WTC11 (cell line): ENCODE measurements around the gene HELZ. TPM values are rescaled to one million over a fixed set of nuclear protein-coding genes. Genes with fewer than 3 reads are reported as not detected.

Experiments used
- ATAC-seq: fragments of 200-7000 bp; cut with Tn5 transposase; 2 replicates; pipeline ENCODE4 v1.10.0; 2021; ENCODE audit warnings: mild to moderate bottlenecking, moderate library complexity
- CTCF ChIA-PET: fragments of 300-600 bp; sonication (Branson Sonifier 250); formaldehyde crosslinking; loops from one replicate; lab custom pipeline; 2021; ENCODE audit warnings: antibody characterized with exemption; lab: Charles Lee
- POLR2A ChIA-PET: fragments of 350-600 bp; sonication (Branson Sonifier 250); formaldehyde crosslinking; loops from one replicate; lab custom pipeline; 2021; ENCODE audit warnings: antibody characterized with exemption; lab: Charles Lee
- DNase-seq: peaks from one replicate; pipeline ENCODE4 v3.0.0; 2021; ENCODE audit warnings: low spot score
- H3K27ac Mint-ChIP-seq: 2 replicates; pipeline ENCODE4 v1.8.0; 2021; ENCODE audit warnings: mixed read lengths
- H3K27me3 Mint-ChIP-seq: 2 replicates; pipeline ENCODE4 v1.8.0; 2021; ENCODE audit warnings: low read depth, mild to moderate bottlenecking, moderate library complexity, mixed read lengths
- H3K36me3 Mint-ChIP-seq: 2 replicates; pipeline ENCODE4 v1.8.0; 2021; ENCODE audit warnings: mixed read lengths
- H3K4me1 Mint-ChIP-seq: 2 replicates; pipeline ENCODE4 v1.8.0; 2022; ENCODE audit warnings: mixed read lengths
- H3K4me3 Mint-ChIP-seq: 2 replicates; pipeline ENCODE4 v1.8.0; 2021; ENCODE audit warnings: mild to moderate bottlenecking, moderate library complexity, mixed read lengths
- H3K9me3 Mint-ChIP-seq: 2 replicates; pipeline ENCODE4 v1.8.0; 2021; ENCODE audit warnings: mixed read lengths
- CREB1 ChIP-seq: sonication (generic); formaldehyde crosslinking; IDR thresholded peaks from 2 replicates; pipeline ENCODE4 v1.8.0; 2023; ENCODE audit warnings: mild to moderate bottlenecking, missing genetic modification reagents
- CTCF ChIP-seq: fragments of 200-600 bp; IDR thresholded peaks from 2 replicates; pipeline ENCODE4 v1.8.0; 2022; ENCODE audit warnings: antibody characterized with exemption
- E2F4 ChIP-seq: sonication (generic); formaldehyde crosslinking; IDR thresholded peaks from 2 replicates; pipeline ENCODE4 v1.8.1; 2022; ENCODE audit warnings: low read depth, mild to moderate bottlenecking, moderate library complexity, missing genetic modification reagents, borderline replicate concordance
- ELF4 ChIP-seq: sonication (generic); formaldehyde crosslinking; IDR thresholded peaks from 2 replicates; pipeline ENCODE4 v1.8.1; 2022; ENCODE audit warnings: low read depth, mild to moderate bottlenecking, moderate library complexity, missing genetic modification reagents
- EMX1 ChIP-seq: fragments of 250-450 bp; sonication (Bioruptor Pico); IDR thresholded peaks from 2 replicates; pipeline ENCODE4 v1.8.0; 2021; ENCODE audit warnings: mild to moderate bottlenecking
- FOXJ3 ChIP-seq: sonication (generic); formaldehyde crosslinking; IDR thresholded peaks from 2 replicates; pipeline ENCODE4 v1.9.0; 2021; ENCODE audit warnings: missing genetic modification reagents, mild to moderate bottlenecking, borderline replicate concordance
- FOXK1 ChIP-seq: sonication (generic); formaldehyde crosslinking; IDR thresholded peaks from 2 replicates; pipeline ENCODE4 v1.8.0; 2022; ENCODE audit warnings: mild to moderate bottlenecking, moderate library complexity, missing genetic modification reagents
- GRHL2 ChIP-seq: fragments of 250-450 bp; sonication (Bioruptor Pico); IDR thresholded peaks from 2 replicates; pipeline ENCODE4 v1.8.0; 2022; ENCODE audit warnings: mild to moderate bottlenecking, moderate library complexity; ENCODE audit not compliant: insufficient replicate concordance, severe bottlenecking
- JAZF1 ChIP-seq: fragments of 250-450 bp; sonication (Bioruptor Pico); IDR thresholded peaks from 2 replicates; pipeline ENCODE4 v1.9.0; 2021; ENCODE audit warnings: moderate library complexity, mild to moderate bottlenecking, inconsistent platforms
- JUN ChIP-seq: sonication (generic); formaldehyde crosslinking; IDR thresholded peaks from 2 replicates; pipeline ENCODE4 v1.8.0; 2023; ENCODE audit warnings: mild to moderate bottlenecking, missing genetic modification reagents
- KAT7 ChIP-seq: sonication (generic); formaldehyde crosslinking; IDR thresholded peaks from 2 replicates; pipeline ENCODE4 v1.8.1; 2023; ENCODE audit warnings: missing genetic modification reagents, mild to moderate bottlenecking, borderline replicate concordance
- MYBL2 ChIP-seq: sonication (generic); formaldehyde crosslinking; IDR thresholded peaks from 2 replicates; pipeline ENCODE4 v1.8.1; 2023; ENCODE audit warnings: mild to moderate bottlenecking, moderate library complexity, missing genetic modification reagents
- NFATC4 ChIP-seq: fragments of 250-450 bp; sonication (Bioruptor Pico); IDR thresholded peaks from 2 replicates; pipeline ENCODE4 v1.9.0; 2021; ENCODE audit warnings: mild to moderate bottlenecking
- NFE2L1 ChIP-seq: sonication (generic); formaldehyde crosslinking; IDR thresholded peaks from 2 replicates; pipeline ENCODE4 v1.8.1; 2023; ENCODE audit warnings: missing genetic modification reagents
- NFYB ChIP-seq: sonication (generic); formaldehyde crosslinking; conservative IDR thresholded peaks from 2 replicates; pipeline ENCODE4 v1.8.0; 2022; ENCODE audit warnings: low read depth, missing genetic modification reagents
- NR1H2 ChIP-seq: sonication (generic); formaldehyde crosslinking; IDR thresholded peaks from 2 replicates; pipeline ENCODE4 v1.9.0; 2021; ENCODE audit warnings: mild to moderate bottlenecking, moderate library complexity, missing genetic modification reagents
- RELA ChIP-seq: sonication (generic); formaldehyde crosslinking; IDR thresholded peaks from 2 replicates; pipeline ENCODE4 v1.8.1; 2022; ENCODE audit warnings: missing genetic modification reagents, mild to moderate bottlenecking, borderline replicate concordance
- SMAD4 ChIP-seq: sonication (generic); formaldehyde crosslinking; IDR thresholded peaks from 2 replicates; pipeline ENCODE4 v1.8.0; 2022; ENCODE audit warnings: mild to moderate bottlenecking, missing genetic modification reagents
- SP1 ChIP-seq: sonication (generic); formaldehyde crosslinking; conservative IDR thresholded peaks from 2 replicates; pipeline ENCODE4 v1.8.1; 2022; ENCODE audit warnings: missing genetic modification reagents
- TCF7 ChIP-seq: sonication (generic); formaldehyde crosslinking; IDR thresholded peaks from 2 replicates; pipeline ENCODE4 v1.8.0; 2022; ENCODE audit warnings: mild to moderate bottlenecking, low read depth, missing genetic modification reagents, moderate library complexity
- ZNF263 ChIP-seq: sonication (generic); formaldehyde crosslinking; IDR thresholded peaks from 2 replicates; pipeline ENCODE4 v1.8.1; 2022; ENCODE audit warnings: low read depth, mild to moderate bottlenecking, moderate library complexity, missing genetic modification reagents
- ZNF512 ChIP-seq: sonication (generic); formaldehyde crosslinking; IDR thresholded peaks from 2 replicates; pipeline ENCODE4 v1.8.1; 2022; ENCODE audit warnings: missing genetic modification reagents, borderline replicate concordance
- ZNF671 ChIP-seq: fragments of 250-450 bp; sonication (Bioruptor Pico); IDR thresholded peaks from 2 replicates; pipeline ENCODE4 v1.8.0; 2021; ENCODE audit warnings: mild to moderate bottlenecking
- total RNA-seq: library from RNA; stranded (reverse); gene quantifications from 3 replicates; pipeline ENCODE4 v1.2.3, GENCODE V29; 2021
- TF ChIP-seq, protein P1 (sequence below): sonication (generic); formaldehyde crosslinking; IDR thresholded peaks from 2 replicates; pipeline ENCODE4 v1.8.1; 2023; ENCODE audit warnings: mild to moderate bottlenecking, missing genetic modification reagents, moderate library complexity
- TF ChIP-seq, protein P2 (sequence below): fragments of 250-450 bp; sonication (Bioruptor Pico); IDR thresholded peaks from 2 replicates; pipeline ENCODE4 v2.1.2; 2022; ENCODE audit warnings: mild to moderate bottlenecking, moderate library complexity

Gene HELZ
- total RNA-seq, 1 experiment from 2014 or later = 49.1 TPM

- Mint-ChIP-seq H3K27ac (0 out of 2 replicates have a peak overlapping the region, but pooled peaks have one; percentile 0), H3K36me3 (no peaks in the 10 kb centered on the region; the same call in 1 of the 2 replicates), H3K27me3 (no peaks in the 10 kb centered on the region), H3K4me1 (peaks cover 8% of the 10 kb centered on the region), H3K9me3 (peaks cover 14% of the 10 kb centered on the region), H3K4me3 (no peak overlapping the region)
- ChIA-PET CTCF (interaction anchor here (0.6 kb wide), 1 partner anchor 13 kb away, joined by 3 read pairs; no protein-coding TSS in a partner anchor), POLR2A (no interaction called here)
- no peak for ATAC-seq
- TF ChIP-seq SP1 (CRISPR knock-in tag) (no peak), ZNF512 (CRISPR knock-in tag) (no peak), FOXK1 (CRISPR knock-in tag) (no peak), ELF4 (CRISPR knock-in tag) (no peak), E2F4 (CRISPR knock-in tag) (no peak), MYBL2 (CRISPR knock-in tag) (no peak), JAZF1 (CRISPR knock-in tag) (no peak)
- TF ChIP-seq, protein P1, sequence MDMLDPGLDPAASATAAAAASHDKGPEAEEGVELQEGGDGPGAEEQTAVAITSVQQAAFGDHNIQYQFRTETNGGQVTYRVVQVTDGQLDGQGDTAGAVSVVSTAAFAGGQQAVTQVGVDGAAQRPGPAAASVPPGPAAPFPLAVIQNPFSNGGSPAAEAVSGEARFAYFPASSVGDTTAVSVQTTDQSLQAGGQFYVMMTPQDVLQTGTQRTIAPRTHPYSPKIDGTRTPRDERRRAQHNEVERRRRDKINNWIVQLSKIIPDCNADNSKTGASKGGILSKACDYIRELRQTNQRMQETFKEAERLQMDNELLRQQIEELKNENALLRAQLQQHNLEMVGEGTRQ (CRISPR knock-in tag) = no peak
- TF ChIP-seq, protein P2, sequence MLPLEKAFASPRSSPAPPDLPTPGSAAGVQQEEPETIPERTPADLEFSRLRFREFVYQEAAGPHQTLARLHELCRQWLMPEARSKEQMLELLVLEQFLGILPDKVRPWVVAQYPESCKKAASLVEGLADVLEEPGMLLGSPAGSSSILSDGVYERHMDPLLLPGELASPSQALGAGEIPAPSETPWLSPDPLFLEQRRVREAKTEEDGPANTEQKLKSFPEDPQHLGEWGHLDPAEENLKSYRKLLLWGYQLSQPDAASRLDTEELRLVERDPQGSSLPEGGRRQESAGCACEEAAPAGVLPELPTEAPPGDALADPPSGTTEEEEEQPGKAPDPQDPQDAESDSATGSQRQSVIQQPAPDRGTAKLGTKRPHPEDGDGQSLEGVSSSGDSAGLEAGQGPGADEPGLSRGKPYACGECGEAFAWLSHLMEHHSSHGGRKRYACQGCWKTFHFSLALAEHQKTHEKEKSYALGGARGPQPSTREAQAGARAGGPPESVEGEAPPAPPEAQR (CRISPR knock-in tag) = no peak
- no peak for DNase-seq
Measured at GRCh38 chr17:67063141-67063540, 181.9 kb downstream of the HELZ start.

- no peak for DNase-seq
- H3K4me1 Mint-ChIP-seq = no peaks in the 10 kb centered on the region
- H3K36me3 Mint-ChIP-seq = no peaks in the 10 kb centered on the region; the same call in 1 of the 2 replicates
- H3K27me3 Mint-ChIP-seq = no peaks in the 10 kb centered on the region
- ChIA-PET CTCF (no interaction called here), POLR2A (no interaction called here)
- no peak overlapping the region for H3K4me3 Mint-ChIP-seq
- no peak for ATAC-seq
- H3K27ac Mint-ChIP-seq = no peak overlapping the region
- TF ChIP-seq EMX1 (CRISPR knock-in tag) = no peak
- no peak for TF ChIP-seq NR1H2 (CRISPR knock-in tag)
- no peak for TF ChIP-seq MYBL2 (CRISPR knock-in tag)
- no peak for TF ChIP-seq RELA (CRISPR knock-in tag)
- no peak for TF ChIP-seq ZNF671 (CRISPR knock-in tag)
- TF ChIP-seq TCF7 (CRISPR knock-in tag) = no peak
- no peak for TF ChIP-seq KAT7 (CRISPR knock-in tag)
- no peak for TF ChIP-seq E2F4 (CRISPR knock-in tag)
- TF ChIP-seq SMAD4 (CRISPR knock-in tag) = no peak
- no peak for TF ChIP-seq NFE2L1
- TF ChIP-seq JUN = no peak
- no peak for TF ChIP-seq ZNF263
- TF ChIP-seq FOXJ3 = no peak
- no peak for TF ChIP-seq NFYB (CRISPR knock-in tag)
- TF ChIP-seq CTCF = no peak
- no peak for TF ChIP-seq SP1 (CRISPR knock-in tag)
- TF ChIP-seq FOXK1 (CRISPR knock-in tag) = no peak
- no peak for TF ChIP-seq NFATC4 (CRISPR knock-in tag)
- no peak for TF ChIP-seq GRHL2
- TF ChIP-seq CREB1 (CRISPR knock-in tag) = no peak
- peaks cover 14% of the 10 kb centered on the region for H3K9me3 Mint-ChIP-seq
Measured at GRCh38 chr17:67059372-67059771, 185.6 kb downstream of the HELZ start.
